HG03097 (cell line): ENCODE data around the gene USE1.

Source experiments
- ATAC-seq: cut with Tn5 transposase; IDR thresholded peaks from one replicate; pipeline ENCODE4 v1.9.1; 2021; ENCODE audit not compliant: unreplicated experiment, low FRiP score

The USE1 gene

GRCh38 chr19:17202713-17203112 is 12.4 kb upstream of the USE1 start:
- ATAC-seq = no peak

DNA sequence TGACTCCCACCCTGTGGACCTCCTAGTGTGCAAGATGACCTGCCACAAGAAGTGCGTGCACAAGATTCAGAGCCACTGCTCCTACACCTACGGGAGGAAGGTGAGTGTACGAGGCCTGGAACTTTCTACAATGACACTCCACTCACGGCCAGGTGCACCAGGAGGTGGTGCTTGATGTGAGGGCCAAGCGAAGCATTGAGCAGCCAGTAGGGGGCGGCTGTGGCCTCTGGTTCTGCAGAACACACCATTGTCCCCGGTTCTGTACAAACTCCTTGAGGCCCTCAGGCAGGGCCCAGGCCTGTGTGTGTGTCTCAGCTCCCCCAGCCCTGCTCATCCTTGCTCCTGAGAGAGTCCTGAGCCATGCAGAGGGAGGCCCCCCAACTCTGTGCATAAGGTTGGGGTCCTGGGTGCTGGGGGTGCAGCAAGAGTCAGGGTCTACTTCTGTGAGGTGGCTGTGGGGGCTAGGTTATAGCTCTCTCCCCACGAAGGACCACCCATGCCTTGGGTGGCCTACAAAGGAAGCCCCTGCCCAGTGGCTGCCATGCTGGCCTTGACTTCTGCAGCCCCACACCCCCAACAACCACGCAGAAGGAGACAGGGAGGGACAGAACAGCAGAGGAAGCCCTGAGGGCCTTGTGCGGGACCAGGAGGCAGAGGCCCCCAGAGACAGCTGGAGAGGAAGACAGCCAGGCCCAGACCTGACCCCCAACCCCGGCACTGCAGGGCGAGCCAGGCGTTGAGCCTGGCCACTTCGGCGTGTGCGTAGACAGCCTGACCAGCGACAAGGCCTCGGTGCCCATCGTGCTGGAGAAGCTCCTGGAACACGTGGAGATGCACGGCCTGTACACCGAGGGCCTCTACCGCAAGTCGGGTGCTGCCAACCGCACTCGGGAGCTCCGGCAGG is 9.7 kb upstream of the USE1 start:
- ATAC-seq = no peak

DNA sequence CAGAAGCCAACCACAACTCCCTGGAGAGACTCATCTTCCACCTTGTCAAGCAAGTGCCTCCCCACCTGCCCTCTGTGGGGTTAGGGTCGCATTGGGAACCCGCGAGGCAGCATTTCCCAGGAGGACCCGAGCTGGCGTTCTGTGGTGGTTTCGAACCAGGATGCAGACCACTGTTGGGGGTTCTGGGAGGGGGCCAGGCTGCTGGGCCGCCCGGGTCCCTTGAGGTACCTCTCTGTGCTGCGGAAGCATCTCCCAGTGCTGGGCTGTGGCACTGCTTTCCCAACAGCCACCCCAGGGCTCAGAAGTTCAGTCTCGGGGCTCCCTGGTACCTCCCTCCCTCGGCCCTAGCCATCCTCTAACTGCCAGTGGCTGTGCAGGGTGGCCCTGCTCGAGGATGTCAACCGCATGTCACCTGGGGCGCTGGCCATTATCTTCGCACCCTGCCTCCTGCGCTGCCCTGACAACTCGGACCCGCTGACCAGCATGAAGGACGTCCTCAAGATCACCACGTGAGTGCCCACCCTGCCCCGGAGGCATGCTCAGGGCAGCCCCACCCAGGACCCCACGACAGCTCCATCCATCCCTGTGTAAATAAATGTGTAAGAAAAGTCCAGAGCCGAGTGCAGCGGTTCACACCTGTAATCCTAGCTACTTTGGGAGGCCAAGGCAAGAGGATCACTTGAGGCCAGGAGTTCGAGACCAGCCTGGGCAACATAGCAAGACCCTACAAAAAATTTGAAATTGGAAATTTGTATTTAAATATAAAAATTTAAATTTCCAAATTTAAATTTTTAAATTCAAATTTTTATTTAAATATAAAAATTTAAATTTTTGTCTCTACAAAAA is 8.2 kb upstream of the USE1 start:
- ATAC-seq = no peak

GRCh38 chr19:17209126-17210036 is 5.8 kb upstream of the USE1 start:
- no peak for ATAC-seq

DNA sequence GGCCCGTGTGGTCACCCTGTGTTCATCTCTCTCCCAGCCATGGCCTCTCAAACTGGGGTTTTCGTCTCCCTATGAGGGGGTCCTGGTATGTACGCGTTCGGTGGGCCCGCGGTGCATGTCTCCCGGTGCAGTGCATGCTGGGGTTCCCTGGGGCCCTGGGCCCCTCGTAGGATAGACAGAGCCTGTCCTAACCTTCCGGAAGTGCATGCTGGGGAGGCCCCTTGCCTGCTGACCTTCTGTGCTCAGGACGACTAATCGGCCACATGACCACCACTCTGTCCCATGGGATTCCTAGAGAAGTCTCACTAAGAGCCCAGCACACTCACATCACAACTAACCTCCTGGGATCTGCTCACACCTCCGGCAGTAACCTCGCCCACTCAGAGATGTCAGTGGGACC is 4.9 kb upstream of the USE1 start:
- no peak for ATAC-seq

DNA sequence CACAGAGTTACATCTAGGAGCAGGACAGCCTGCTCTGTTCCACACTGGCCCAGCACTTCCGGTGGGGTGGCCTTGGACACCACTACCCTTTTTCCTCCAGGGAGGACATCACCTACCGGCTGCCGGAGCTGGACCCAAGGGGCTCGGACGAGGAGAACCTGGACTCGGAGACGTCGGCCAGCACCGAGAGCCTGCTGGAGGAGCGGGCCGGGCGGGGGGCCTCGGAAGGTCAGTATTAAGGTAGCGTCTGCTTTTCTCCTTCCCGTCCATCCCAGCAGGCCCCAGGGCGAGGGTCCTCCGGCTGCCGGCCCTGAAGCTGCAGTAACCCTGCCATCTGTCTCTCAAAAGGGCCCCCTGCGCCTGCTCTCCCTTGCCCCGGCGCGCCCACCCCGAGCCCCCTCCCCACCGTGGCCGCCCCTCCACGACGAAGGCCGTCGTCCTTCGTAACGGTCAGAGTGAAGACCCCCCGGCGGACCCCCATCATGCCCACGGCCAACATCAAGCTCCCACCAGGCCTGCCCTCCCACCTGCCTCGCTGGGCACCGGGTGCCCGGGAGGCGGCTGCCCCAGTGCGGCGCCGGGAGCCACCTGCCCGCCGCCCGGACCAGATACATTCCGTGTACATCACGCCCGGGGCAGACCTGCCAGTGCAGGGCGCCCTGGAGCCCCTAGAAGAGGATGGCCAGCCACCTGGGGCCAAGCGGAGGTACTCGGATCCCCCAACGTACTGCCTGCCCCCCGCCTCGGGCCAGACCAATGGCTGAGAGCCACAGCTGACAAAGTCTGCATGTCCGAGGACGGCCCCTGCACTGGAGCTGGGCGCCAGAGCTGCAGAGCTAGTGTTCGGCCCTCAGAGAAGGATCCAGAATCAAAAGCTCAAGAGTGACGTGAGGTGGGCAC is 3.4 kb upstream of the USE1 start:
- ATAC-seq = no peak

- no peak for ATAC-seq
These were observed 1.8 kb upstream of the USE1 start for GRCh38 chr19:17213334-17213733.

DNA sequence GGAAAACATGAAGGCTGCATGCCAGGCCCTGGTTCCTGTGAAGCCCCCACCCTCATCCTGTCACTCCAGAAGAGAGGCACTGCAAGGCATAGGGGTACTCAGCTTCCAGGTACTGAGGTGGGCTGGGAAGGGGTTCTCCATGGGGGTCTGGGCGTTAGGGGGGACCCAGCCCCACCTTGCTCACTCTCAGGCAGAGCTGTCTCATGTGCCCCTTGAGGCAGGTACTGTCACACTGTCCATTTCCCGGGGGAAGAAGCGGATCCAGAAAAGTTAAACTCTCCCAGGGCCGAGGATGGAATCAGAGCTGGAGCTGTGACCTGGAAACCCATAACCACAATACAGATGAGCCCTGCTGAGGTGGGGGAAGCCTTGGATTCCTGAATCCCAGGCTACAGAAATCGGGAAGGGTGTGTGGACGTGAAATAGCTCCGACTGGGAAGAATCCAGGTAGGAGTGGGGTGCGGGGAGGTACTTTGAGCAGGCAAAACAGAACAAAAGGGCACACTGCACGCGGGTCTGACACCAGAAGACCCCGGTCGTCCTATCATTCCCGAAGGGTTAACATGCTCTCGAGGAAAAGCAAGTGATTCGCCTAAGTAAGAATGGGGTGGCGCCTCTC is 540 bp upstream of the USE1 start:
- ATAC-seq = no peak

- no peak for ATAC-seq
These were observed 1.0 kb downstream of the USE1 start for GRCh38 chr19:17216058-17216670.

DNA sequence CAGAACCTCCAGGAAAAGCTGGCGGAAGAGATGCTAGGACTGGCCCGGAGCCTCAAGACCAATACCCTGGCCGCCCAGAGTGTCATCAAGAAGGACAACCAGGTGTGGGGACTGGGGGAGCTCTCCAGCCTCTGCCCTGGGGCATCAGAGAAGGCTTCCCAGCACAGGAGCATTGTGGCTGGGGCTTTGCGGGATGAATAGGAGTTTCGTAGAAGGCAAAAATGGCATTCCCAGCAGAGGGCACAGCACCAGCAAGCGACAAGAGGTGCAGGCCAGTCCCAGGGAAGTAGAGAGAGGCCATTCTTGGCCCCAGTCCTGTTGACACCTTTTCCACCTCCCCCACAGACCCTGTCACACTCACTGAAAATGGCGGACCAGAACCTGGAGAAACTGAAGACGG is 4.1 kb downstream of the USE1 start:
- no peak for ATAC-seq

DNA sequence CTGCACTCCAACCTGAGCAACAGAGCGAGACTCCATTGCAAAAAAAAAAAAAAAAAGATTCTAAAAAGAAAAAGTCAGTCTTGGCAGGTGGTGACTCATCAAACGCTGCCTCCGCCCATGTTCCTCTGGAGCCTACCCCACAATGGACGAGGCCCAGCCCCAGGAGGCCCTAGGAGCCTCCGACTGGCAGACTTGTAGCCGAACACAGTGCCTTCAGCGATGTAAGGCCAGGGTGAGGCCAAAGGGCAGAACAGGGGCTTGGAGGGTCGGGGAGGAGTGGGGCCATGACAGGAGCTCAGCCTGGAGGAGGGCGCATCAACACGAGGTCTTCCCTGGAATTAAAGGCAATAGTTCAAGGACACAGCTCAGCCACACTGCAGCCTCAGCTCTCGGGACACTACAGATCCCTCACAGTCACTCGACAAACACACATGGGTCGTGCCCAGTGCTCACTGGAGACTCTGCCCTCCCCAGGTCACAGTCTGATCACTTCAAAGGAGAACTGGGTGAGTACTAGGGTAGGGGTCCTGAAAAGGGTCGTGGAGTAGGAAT is 5.1 kb downstream of the USE1 start:
- no peak for ATAC-seq

- ATAC-seq = no peak
These were observed 9.9 kb downstream of the USE1 start for GRCh38 chr19:17225053-17225452.

DNA sequence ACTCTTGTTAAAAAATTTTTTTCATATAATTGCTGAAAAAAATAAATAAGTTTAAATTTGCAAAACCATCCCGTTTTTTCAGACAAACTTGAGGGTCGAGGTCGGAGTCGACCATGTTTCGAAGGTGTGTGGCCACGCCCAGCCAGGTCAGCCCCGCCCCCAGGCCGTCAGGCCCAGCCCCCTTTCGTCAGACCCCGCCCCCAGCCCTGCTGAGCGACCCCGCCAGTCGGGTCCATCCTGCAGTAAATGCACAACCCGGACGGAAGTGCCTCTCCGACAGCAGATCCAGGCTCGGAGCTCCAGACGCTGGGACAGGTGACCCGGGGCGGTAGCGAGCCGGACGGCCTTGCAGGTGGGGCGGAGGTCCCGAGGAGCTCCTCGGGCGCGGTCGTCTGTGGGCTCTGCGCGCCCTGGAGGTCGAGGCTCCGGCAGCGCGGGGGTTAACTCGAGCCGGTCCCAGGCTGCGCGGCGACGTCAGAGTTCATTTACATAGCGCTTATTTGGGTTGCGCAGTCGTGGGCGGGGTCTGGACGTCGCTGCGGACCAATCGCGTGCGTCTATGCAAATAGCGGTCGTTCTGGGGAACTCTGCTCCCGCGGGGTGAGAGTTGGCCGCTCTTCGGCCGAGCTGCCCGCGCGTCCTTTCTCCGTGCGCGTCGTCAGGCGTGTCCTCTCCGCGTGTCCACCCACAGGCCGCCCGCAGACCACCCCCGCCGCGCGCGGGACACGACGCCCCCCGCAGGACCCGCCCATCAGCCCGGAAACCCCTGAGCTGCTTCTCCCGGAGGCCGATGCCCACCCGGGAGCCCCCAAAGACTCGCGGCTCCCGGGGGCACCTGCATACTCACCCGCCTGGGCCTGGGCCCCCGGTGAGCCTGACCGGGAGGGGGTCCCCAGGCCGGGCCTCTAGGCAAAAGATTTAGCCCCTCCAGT is 11.1 kb downstream of the USE1 start, which contains the start of gene OCEL1:
Gene OCEL1 (plus strand): TSS at position 225 of the 932 bp plus-strand sequence. CDS start 22 bp downstream, at position 247.
- peak; percentile 86 for ATAC-seq

GRCh38 chr19:17227798-17228367 is 12.7 kb downstream of the USE1 start:
- no peak for ATAC-seq

DNA sequence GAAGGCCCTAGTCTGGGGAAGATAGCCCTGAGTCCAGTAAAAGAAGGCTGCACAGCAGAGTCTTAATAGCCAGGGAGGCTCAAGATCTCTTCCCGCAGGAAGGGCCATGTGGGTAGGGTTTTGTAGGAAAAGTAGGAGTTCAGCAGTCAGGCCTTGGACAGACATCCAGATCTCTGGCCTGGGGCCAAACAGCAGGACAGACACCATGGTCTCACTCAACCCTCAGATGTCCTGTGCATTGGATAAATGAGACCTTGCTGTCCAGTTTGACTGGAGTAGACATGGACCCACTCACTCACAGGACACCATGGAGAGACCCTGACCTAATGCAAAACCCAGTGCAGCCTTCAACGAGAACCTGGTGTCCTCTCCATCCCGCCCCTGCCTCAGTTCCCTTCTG is 14.7 kb downstream of the USE1 start:
- no peak for ATAC-seq

- ATAC-seq = no peak
These were observed 17.1 kb downstream of the USE1 start for GRCh38 chr19:17232258-17232657.

GRCh38 chr19:17234911-17235299 is 19.7 kb downstream of the USE1 start:
- ATAC-seq = peak; percentile 6
